HepG2 (cell line): ENCODE data around the gene SP3. TPM values are rescaled to one million over a fixed set of nuclear protein-coding genes. Genes with fewer than 3 reads are reported as not detected.

Experiments
- ATAC-seq: fragments of 200-7000 bp; cut with Tn5 transposase; 3 replicates; pipeline ENCODE4 v1.9.1; 2020; ENCODE audit warnings: mild to moderate bottlenecking, moderate library complexity
- BruUV-seq: library from RNA; stranded (reverse); fragments of 400-500 nt; replicated peaks from 2 replicates; lab custom pipeline; 2021; lab: Mats Ljungman, UMichigan
- CTCF ChIA-PET: fragments of 300-600 bp; formaldehyde crosslinking; extraction: SDS; loops from one replicate; lab custom pipeline; 2021; ENCODE audit warnings: low total read pairs, inconsistent platforms, low intra/inter-chr PET ratio; lab: Yijun Ruan, JAX
- POLR2A ChIA-PET: fragments of 350-600 bp; sonication (Branson Sonifier 250); formaldehyde crosslinking; loops from one replicate; lab custom pipeline; 2020; ENCODE audit warnings: antibody characterized with exemption, inconsistent platforms; lab: Yijun Ruan, JAX
- DNase-seq: peaks from one replicate; pipeline ENCODE4 v3.0.0-alpha.2; 2015; ENCODE audit warnings: low spot score
- FAIRE-seq: peaks from 3 replicates; lab custom pipeline; 2011; peaks lifted over from hg19 to GRCh38; lab: Jason Lieb, UNC
- H2AFZ ChIP-seq: one replicate; pipeline ENCODE4 v1.6.1; 2011; ENCODE audit warnings: low read length, inconsistent platforms
- H3K27ac ChIP-seq: fragments of 300-600 bp; 3 replicates; pipeline ENCODE4 v1.8.0; 2011; ENCODE audit warnings: mixed run types, mild to moderate bottlenecking, mixed read lengths, low read length, inconsistent platforms; ENCODE audit not compliant: insufficient read depth; ENCODE audit errors: extremely low read length
- H3K27me3 ChIP-seq, 2 experiments: fragments of 200-600 bp in 1 of 2; 2 replicates in 1 of 2; 3 replicates in 1 of 2; pipeline versions ENCODE4 v1.6.0 to v1.8.0; 2011; ENCODE audit warnings: low read length in 2 of 2, mild to moderate bottlenecking in 2 of 2, moderate library complexity in 2 of 2, inconsistent platforms in 1 of 2; ENCODE audit not compliant: insufficient read depth in 2 of 2, control insufficient read depth in 1 of 2
- H3K36me3 ChIP-seq, 2 experiments: fragments of 200-600 bp in 1 of 2; replicated peaks in 1 of 2; 2 replicates in 1 of 2; 3 replicates in 1 of 2; pipeline versions ENCODE4 v1.5.1 to v1.8.0; 2011; ENCODE audit warnings: low read length in 2 of 2, inconsistent platforms in 1 of 2; ENCODE audit not compliant: insufficient read depth in 2 of 2, control insufficient read depth in 1 of 2
- H3K4me1 ChIP-seq: 2 replicates; pipeline ENCODE4 v1.5.1; 2012; ENCODE audit warnings: low read length, inconsistent platforms; ENCODE audit not compliant: insufficient read depth
- H3K4me2 ChIP-seq: 2 replicates; pipeline ENCODE4 v1.6.0; 2011; ENCODE audit warnings: low read depth, low read length, inconsistent platforms
- H3K4me3 ChIP-seq, 3 experiments: fragments of 200-600 bp in 1 of 3; sonication (generic), shearing (Covaris generic) in 1 of 3; replicated peaks in 1 of 3; 2 replicates each; pipeline ENCODE4 v1.5.1; 2011 to 2016; ENCODE audit warnings: low read length in 3 of 3, inconsistent platforms in 2 of 3, low read depth in 2 of 3, mild to moderate bottlenecking in 2 of 3, control low read depth in 1 of 3, mixed read lengths in 1 of 3; ENCODE audit not compliant: insufficient read depth in 1 of 3
- H3K79me2 ChIP-seq: one replicate; pipeline ENCODE4 v1.6.1; 2011; ENCODE audit warnings: low read length, inconsistent platforms; ENCODE audit not compliant: insufficient read depth
- H3K9ac ChIP-seq: 2 replicates; pipeline ENCODE4 v1.6.0; 2011; ENCODE audit warnings: mild to moderate bottlenecking, low read depth, low read length, inconsistent platforms; ENCODE audit not compliant: insufficient read depth
- H3K9me3 ChIP-seq: 2 replicates; pipeline ENCODE4 v1.5.1; 2012; ENCODE audit warnings: mild to moderate bottlenecking, low read length
- H4K20me1 ChIP-seq: 2 replicates; pipeline ENCODE4 v1.6.0; 2011; ENCODE audit warnings: inconsistent platforms, mild to moderate bottlenecking, low read length, moderate library complexity; ENCODE audit not compliant: insufficient read depth
- AKAP8 ChIP-seq: sonication (generic); formaldehyde crosslinking; IDR thresholded peaks from 2 replicates; pipeline ENCODE4 v1.5.1; 2020; ENCODE audit warnings: mild to moderate bottlenecking, missing genetic modification reagents
- ARID3A ChIP-seq: IDR thresholded peaks from 2 replicates; pipeline ENCODE4 v1.6.1; 2012; ENCODE audit warnings: low read depth, low read length, improper control_type of control experiment
- CTCF ChIP-seq: sonication (generic); formaldehyde crosslinking; IDR thresholded peaks from 2 replicates; pipeline ENCODE4 v1.5.0; 2020; ENCODE audit warnings: mild to moderate bottlenecking, missing genetic modification reagents, moderate library complexity
- DRAP1 ChIP-seq: IDR thresholded peaks from 2 replicates; pipeline ENCODE4 v1.6.1; 2016; ENCODE audit warnings: missing genetic modification reagents, missing compliant biosample characterization
- GFI1 ChIP-seq: sonication (generic); formaldehyde crosslinking; IDR thresholded peaks from 2 replicates; pipeline ENCODE4 v1.5.0; 2020; ENCODE audit warnings: missing genetic modification reagents, mild to moderate bottlenecking, borderline replicate concordance
- GTF3A ChIP-seq: sonication (generic); formaldehyde crosslinking; conservative IDR thresholded peaks from 2 replicates; pipeline ENCODE4 v1.4.0; 2020; ENCODE audit warnings: mild to moderate bottlenecking, missing genetic modification reagents
- HOXA3 ChIP-seq: sonication (generic); formaldehyde crosslinking; IDR thresholded peaks from 2 replicates; pipeline ENCODE4 v1.5.0; 2020; ENCODE audit warnings: missing genetic modification reagents
- HOXD1 ChIP-seq: sonication (generic); formaldehyde crosslinking; IDR thresholded peaks from 2 replicates; pipeline ENCODE4 v1.5.0; 2020; ENCODE audit warnings: missing genetic modification reagents
- NFKB2 ChIP-seq: sonication (generic); formaldehyde crosslinking; IDR thresholded peaks from 2 replicates; pipeline ENCODE4 v1.4.0; 2020; ENCODE audit warnings: missing genetic modification reagents, borderline replicate concordance
- NFYB ChIP-seq: sonication (generic); formaldehyde crosslinking; IDR thresholded peaks from 2 replicates; pipeline ENCODE4 v1.4.0; 2020; ENCODE audit warnings: missing genetic modification reagents
- RNF2 ChIP-seq: fragments of 450-650 bp; conservative IDR thresholded peaks from 2 replicates; pipeline ENCODE4 v1.6.1; 2016; ENCODE audit warnings: low read depth
- SMAD3 ChIP-seq: sonication (generic); formaldehyde crosslinking; IDR thresholded peaks from 2 replicates; pipeline ENCODE4 v1.4.0; 2020; ENCODE audit warnings: missing genetic modification reagents
- SOX6 ChIP-seq, 2 experiments: fragments of 450-650 bp in 1 of 2; sonication (generic) in 1 of 2; formaldehyde crosslinking in 1 of 2; IDR thresholded peaks; 2 replicates each; pipeline versions ENCODE4 v1.4.0 to v1.6.1; 2017 to 2020; ENCODE audit warnings: antibody characterized with exemption in 1 of 2, mild to moderate bottlenecking in 1 of 2, missing genetic modification reagents in 1 of 2
- TBL1XR1 ChIP-seq: fragments of 150-350 bp; IDR thresholded peaks from 2 replicates; pipeline ENCODE4 v1.6.1; 2014; ENCODE audit warnings: borderline replicate concordance, low read length; ENCODE audit not compliant: partially characterized antibody
- ZNF224 ChIP-seq: sonication (generic); formaldehyde crosslinking; IDR thresholded peaks from 2 replicates; pipeline ENCODE4 v1.5.0; 2020; ENCODE audit warnings: mild to moderate bottlenecking, missing genetic modification reagents
- ZNF263 ChIP-seq: sonication (generic); formaldehyde crosslinking; IDR thresholded peaks from 2 replicates; pipeline ENCODE4 v1.4.0; 2020; ENCODE audit warnings: missing genetic modification reagents
- ZNF274 ChIP-seq: sonication (generic); formaldehyde crosslinking; IDR thresholded peaks from 2 replicates; pipeline ENCODE4 v1.5.1; 2020; ENCODE audit warnings: mild to moderate bottlenecking, missing genetic modification reagents
- ZNF484 ChIP-seq: sonication (generic); formaldehyde crosslinking; IDR thresholded peaks from 2 replicates; pipeline ENCODE4 v1.5.1; 2020; ENCODE audit warnings: mild to moderate bottlenecking, low read depth, missing genetic modification reagents, borderline replicate concordance
- ZNF737 ChIP-seq: sonication (generic); formaldehyde crosslinking; IDR thresholded peaks from 2 replicates; pipeline ENCODE4 v1.5.0; 2020; ENCODE audit warnings: missing genetic modification reagents, mild to moderate bottlenecking, borderline replicate concordance
- WGBS: methylation state at CpG from one replicate; pipeline ENCODE4 v1.1.6; 2017; ENCODE audit warnings: low lambda C conversion rate; 5-methylcytosine and 5-hydroxymethylcytosine counted together
- in situ Hi-C: cut with HindIII; loops from 2 replicates; pipeline ENCODE4 v1.10.0; 2017; ENCODE audit warnings: low pct_unique_long_range_greater_than_20kb; ENCODE audit not compliant: extremely low pct_ligation_motif_present
- intact Hi-C: fragments of 100-400 bp; cut with micrococcal nuclease; formaldehyde crosslinking; loops from one replicate; pipeline ENCODE4 v1.10.0; 2022; ENCODE audit not compliant: unreplicated experiment
- polyA plus RNA-seq, 8 experiments: library from polyadenylated mRNA; depleted of rRNA in 3 of 8; stranded (reverse) in 7 of 8; unstranded in 1 of 8; fragments of >200 nt; fragmentation: Illumina TruSeq in 4 of 8; extraction: Trizol in 4 of 8; gene quantifications; 2 replicates each; pipeline versions ENCODE4 v1.2.1 to v1.2.3, GENCODE V29; 2011 to 2016; ENCODE audit warnings: low read depth in 4 of 8, missing spikeins in 1 of 8, mixed read lengths in 1 of 8; ENCODE audit not compliant: insufficient read depth in 1 of 8
- total RNA-seq, 5 experiments: library from RNA; depleted of rRNA; stranded (reverse); fragments of >200 nt; fragmentation: Illumina TruSeq; extraction: Trizol; gene quantifications; 2 replicates each; pipeline ENCODE4 v1.2.3, GENCODE V29; 2016; ENCODE audit warnings: low read depth in 1 of 5

SP3 gene
- total and polyA plus RNA-seq, 2 of the 13 experiments (the other 11 are each of a cell fraction or from before 2014, with no cell fraction given) = 57.3 to 132 TPM

GRCh38 chr2:174001107-174001506 lies 35.9 kb upstream of the SP3 start:
- FAIRE-seq (no peak), DNase-seq (no peak), ATAC-seq (no peak)
- ChIA-PET CTCF (no interaction called here), POLR2A (no interaction called here)
- Histone ChIP-seq H3K9ac (no peak overlapping the region), H3K36me3 (no peaks in the 10 kb centered on the region), H3K79me2 (no peaks in the 10 kb centered on the region), H3K4me2 (no peak overlapping the region), H4K20me1 (no peaks in the 10 kb centered on the region), H3K4me3 (no peak overlapping the region), H3K9me3 (no peaks in the 10 kb centered on the region), H2AFZ (no peak overlapping the region), H3K27me3 (peaks cover 0 to 13% of the 10 kb centered on the region in 2 experiments; a peak in 1 of 5 replicates), H3K27ac (no peak overlapping the region), H3K4me1 (peaks cover 38% of the 10 kb centered on the region)
- intact Hi-C loops = loop anchor here (5.0 kb wide), 2 partner anchors 39 to 599 kb away; no protein-coding TSS in a partner anchor
- 6% methylated on average over 2 of the region's 2 CpGs for WGBS
- TF ChIP-seq ZNF224 (CRISPR knock-in tag) (no peak), TBL1XR1 (no peak), ZNF484 (CRISPR knock-in tag) (no peak), ZNF263 (no peak), NFKB2 (CRISPR knock-in tag) (no peak), CTCF (CRISPR knock-in tag) (no peak), NFYB (CRISPR knock-in tag) (no peak), AKAP8 (no peak), GTF3A (CRISPR knock-in tag) (no peak), SMAD3 (CRISPR knock-in tag) (no peak), HOXD1 (CRISPR knock-in tag) (no peak), ARID3A (no peak), ZNF274 (CRISPR knock-in tag) (no peak), RNF2 (no peak), SOX6 (IDR thresholded peaks at IDR 0.05) (no peak), SOX6 (CRISPR knock-in tag; IDR thresholded peaks at IDR 0.05) (no peak), GFI1 (CRISPR knock-in tag) (no peak), ZNF737 (CRISPR knock-in tag) (no peak), DRAP1 (no peak), HOXA3 (no peak)
- in situ Hi-C loops = loop anchor here (5.0 to 25.0 kb wide), 2 partner anchors 119 to 589 kb away; no protein-coding TSS in a partner anchor
- no TSS peak for BruUV-seq
